Smooth muscle cell (in vitro differentiated cells): ENCODE results near the gene ASIC2. TPM values are rescaled to one million over a fixed set of nuclear protein-coding genes. Genes with fewer than 3 reads are reported as not detected.

Experiments used
- DNase-seq: peaks from one replicate; lab custom pipeline; 2025; ENCODE audit not compliant: unreplicated experiment; lab: John Stamatoyannopoulos, UW
- H2AFZ ChIP-seq: fragments of 200-600 bp; sonication (generic); 2 replicates; pipeline ENCODE4 v1.6.0; 2016; ENCODE audit warnings: antibody characterized with exemption, low read depth, mild to moderate bottlenecking
- H3F3A ChIP-seq: fragments of 200-600 bp; sonication (generic); 2 replicates; pipeline ENCODE4 v1.6.0; 2017; ENCODE audit warnings: antibody characterized with exemption, low read depth
- H3K27ac ChIP-seq: fragments of 200-600 bp; sonication (generic); 2 replicates; pipeline ENCODE4 v1.5.1; 2016; ENCODE audit warnings: low read depth, mild to moderate bottlenecking
- H3K27me3 ChIP-seq: fragments of 200-600 bp; sonication (generic); 2 replicates; pipeline ENCODE4 v1.6.1; 2016; ENCODE audit warnings: low read depth, mild to moderate bottlenecking
- H3K36me3 ChIP-seq: fragments of 200-600 bp; sonication (generic); 2 replicates; pipeline ENCODE4 v1.5.1; 2016; ENCODE audit warnings: low read depth
- H3K4me1 ChIP-seq: fragments of 200-600 bp; sonication (generic); 2 replicates; pipeline ENCODE4 v1.5.1; 2016; ENCODE audit warnings: low read depth
- H3K4me2 ChIP-seq: fragments of 200-600 bp; sonication (generic); 2 replicates; pipeline ENCODE4 v1.6.0; 2016; ENCODE audit warnings: mild to moderate bottlenecking
- H3K4me3 ChIP-seq: fragments of 200-600 bp; sonication (generic); 2 replicates; pipeline ENCODE4 v1.5.1; 2016; ENCODE audit warnings: mild to moderate bottlenecking
- H3K79me2 ChIP-seq: fragments of 200-600 bp; sonication (generic); 2 replicates; pipeline ENCODE4 v1.6.0; 2016; ENCODE audit warnings: low read depth, mild to moderate bottlenecking
- H3K9ac ChIP-seq: fragments of 200-600 bp; sonication (generic); 2 replicates; pipeline ENCODE4 v1.6.0; 2016; ENCODE audit warnings: low read depth
- H3K9me3 ChIP-seq: fragments of 200-600 bp; sonication (generic); replicated peaks from 2 replicates; pipeline ENCODE4 v1.5.1; 2016; ENCODE audit warnings: low read depth
- H4K20me1 ChIP-seq: fragments of 200-600 bp; sonication (generic); 2 replicates; pipeline ENCODE4 v1.6.0; 2016; ENCODE audit warnings: low read depth
- CTCF ChIP-seq: fragments of 200-600 bp; sonication (generic); IDR thresholded peaks from 2 replicates; pipeline ENCODE4 v1.5.1; 2017; ENCODE audit warnings: borderline replicate concordance, mild to moderate bottlenecking, antibody characterized with exemption; ENCODE audit not compliant: insufficient read depth, poor library complexity, severe bottlenecking
- WGBS: methylation state at CpG from one replicate; pipeline ENCODE4 v1.1.7; 2016; ENCODE audit warnings: low lambda C conversion rate; 5-methylcytosine and 5-hydroxymethylcytosine counted together
- polyA plus RNA-seq: library from polyadenylated mRNA; unstranded; fragments of >200 nt; fragmentation: Nextera tagmentation; extraction: Ambion mirVana; gene quantifications from 2 replicates; pipeline ENCODE4 v1.2.1, GENCODE V29; 2016
- total RNA-seq: library from RNA; depleted of rRNA; stranded (reverse); fragments of >200 nt; gene quantifications from 2 replicates; pipeline ENCODE4 v1.2.3, GENCODE V29; 2014

The ASIC2 gene
- total and polyA plus RNA-seq, 2 experiments from 2014 or later: 0.18 to 0.23 TPM

GRCh38 chr17:33021731-33022408 lies 271.2 kb downstream of the ASIC2 start:
- no peaks in the 10 kb centered on the region for H3F3A ChIP-seq
- WGBS: 73% methylated on average over 12 of the region's 12 CpGs
- H3K9ac ChIP-seq: no peak overlapping the region
- no peaks in the 10 kb centered on the region for H3K36me3 ChIP-seq
- H3K79me2 ChIP-seq: no peaks in the 10 kb centered on the region
- H3K4me1 ChIP-seq: no peaks in the 10 kb centered on the region
- H3K4me3 ChIP-seq: no peak overlapping the region
- H3K9me3 ChIP-seq: no peaks in the 10 kb centered on the region
- H3K27me3 ChIP-seq: no peaks in the 10 kb centered on the region
- TF ChIP-seq CTCF: no peak
- no peak for DNase-seq
- no peak overlapping the region for H3K27ac ChIP-seq
- no peaks in the 10 kb centered on the region for H4K20me1 ChIP-seq
- H3K4me2 ChIP-seq: no peak overlapping the region
- no peak overlapping the region for H2AFZ ChIP-seq

- Histone ChIP-seq H3K4me1 (no peaks in the 10 kb centered on the region), H3K27ac (no peak overlapping the region), H3K4me3 (no peak overlapping the region), H3K36me3 (no peaks in the 10 kb centered on the region), H2AFZ (no peak overlapping the region), H3F3A (no peaks in the 10 kb centered on the region), H3K9me3 (no peaks in the 10 kb centered on the region), H4K20me1 (no peaks in the 10 kb centered on the region), H3K27me3 (no peaks in the 10 kb centered on the region), H3K79me2 (no peaks in the 10 kb centered on the region), H3K9ac (no peak overlapping the region), H3K4me2 (no peak overlapping the region)
- no peak for DNase-seq
- WGBS: 82% methylated on average over 10 of the region's 17 CpGs
- TF ChIP-seq CTCF: no peak
Observed at GRCh38 chr17:33019161-33019890, 273.8 kb downstream of the ASIC2 start.

- no peaks in the 10 kb centered on the region for H3K9me3 ChIP-seq
- no peak overlapping the region for H3K9ac ChIP-seq
- no peak overlapping the region for H2AFZ ChIP-seq
- H4K20me1 ChIP-seq: no peaks in the 10 kb centered on the region
- H3K27ac ChIP-seq: no peak overlapping the region
- DNase-seq: no peak
- no peak for TF ChIP-seq CTCF
- H3K36me3 ChIP-seq: no peaks in the 10 kb centered on the region
- H3K4me3 ChIP-seq: no peak overlapping the region
- no peaks in the 10 kb centered on the region for H3K79me2 ChIP-seq
- 96% methylated on average over 4 of the region's 5 CpGs for WGBS
- H3K4me1 ChIP-seq: no peaks in the 10 kb centered on the region
- no peak overlapping the region for H3K4me2 ChIP-seq
- no peaks in the 10 kb centered on the region for H3F3A ChIP-seq
- H3K27me3 ChIP-seq: no peaks in the 10 kb centered on the region
Observed at GRCh38 chr17:33017366-33017765, 275.7 kb downstream of the ASIC2 start.
